Activated T-helper 1 cell treated with anti-CD3 and anti-CD28 coated beads, Interleukin-2, amount 50 U/mL, for 16 hours (primary cell): ENCODE measurements around the gene MAG.

Experiments
- DNase-seq, 2 donors: peaks; one replicate each; pipeline ENCODE4 v3.0.0-alpha.2; 2020; ENCODE audit warnings: low read depth in 1 of 2, low spot score in 1 of 2

MAG gene

GRCh38 chr19:35264268-35265125 is 27.5 kb upstream of the MAG start:
- DNase-seq = no peak

- no peak for DNase-seq
These were observed 26.6 kb upstream of the MAG start for GRCh38 chr19:35265126-35265899.

- DNase-seq = no peak
These were observed 26.0 kb upstream of the MAG start for GRCh38 chr19:35265900-35266519.

- DNase-seq = no peak
These were observed 25.2 kb upstream of the MAG start for GRCh38 chr19:35266520-35267352.

- peak in 1 of 2 donors; percentile 33 for DNase-seq
These were observed 24.6 kb upstream of the MAG start for GRCh38 chr19:35267353-35267817.

GRCh38 chr19:35267818-35268535 is 24.0 kb upstream of the MAG start:
- DNase-seq = peak; percentile 51 to 69

- peak; percentile 42 to 48 for DNase-seq
These were observed 23.2 kb upstream of the MAG start, which contains the start of gene USF2 for GRCh38 chr19:35268536-35269437. TSS of gene USF2 (plus strand) at chr19:35268962. CDS start at chr19:35269102, 140 bp downstream.

- DNase-seq = peak; percentile 54 to 67
These were observed 22.4 kb upstream of the MAG start for GRCh38 chr19:35269438-35270117.

GRCh38 chr19:35270381-35270811 is 21.6 kb upstream of the MAG start:
- DNase-seq = no peak

GRCh38 chr19:35271546-35271945 is 20.4 kb upstream of the MAG start:
- DNase-seq = no peak

GRCh38 chr19:35272122-35272719 is 19.7 kb upstream of the MAG start:
- DNase-seq = no peak

GRCh38 chr19:35272954-35273649 is 18.9 kb upstream of the MAG start:
- DNase-seq = no peak

- no peak for DNase-seq
These were observed 18.2 kb upstream of the MAG start for GRCh38 chr19:35273686-35274259.

- DNase-seq = no peak
These were observed 17.6 kb upstream of the MAG start for GRCh38 chr19:35274323-35274722.

GRCh38 chr19:35276706-35277281 is 15.2 kb upstream of the MAG start:
- DNase-seq = no peak

GRCh38 chr19:35278578-35279284 is 13.2 kb upstream of the MAG start:
- DNase-seq = no peak
